ENCODE data around the gene GRB7.

GRB7 gene

DNA sequence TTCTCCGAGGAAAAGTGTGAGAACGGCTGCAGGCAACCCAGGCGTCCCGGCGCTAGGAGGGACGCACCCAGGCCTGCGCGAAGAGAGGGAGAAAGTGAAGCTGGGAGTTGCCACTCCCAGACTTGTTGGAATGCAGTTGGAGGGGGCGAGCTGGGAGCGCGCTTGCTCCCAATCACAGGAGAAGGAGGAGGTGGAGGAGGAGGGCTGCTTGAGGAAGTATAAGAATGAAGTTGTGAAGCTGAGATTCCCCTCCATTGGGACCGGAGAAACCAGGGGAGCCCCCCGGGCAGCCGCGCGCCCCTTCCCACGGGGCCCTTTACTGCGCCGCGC, 38.0 kb upstream of the GRB7 start, which contains the start of gene ERBB2:
TSS of gene ERBB2 (plus strand) at position 247 of the 330 bp plus-strand sequence. CDS start 175 bp downstream, outside the sequence.
- TF ChIP-seq CTCF (conservative IDR thresholded peaks at IDR 0.05) = no peak
- H3K27ac ChIP-seq = peak within 1 kb of the TSS; percentile 71; the same call in 1 of the 2 replicates

- TF ChIP-seq CTCF (conservative IDR thresholded peaks at IDR 0.05) = no peak
- H3K27ac ChIP-seq = peak overlapping the region; percentile 71; the same call in 1 of the 2 replicates
Observed at GRCh38 chr17:39700148-39700987, 37.4 kb upstream of the GRB7 start.

DNA sequence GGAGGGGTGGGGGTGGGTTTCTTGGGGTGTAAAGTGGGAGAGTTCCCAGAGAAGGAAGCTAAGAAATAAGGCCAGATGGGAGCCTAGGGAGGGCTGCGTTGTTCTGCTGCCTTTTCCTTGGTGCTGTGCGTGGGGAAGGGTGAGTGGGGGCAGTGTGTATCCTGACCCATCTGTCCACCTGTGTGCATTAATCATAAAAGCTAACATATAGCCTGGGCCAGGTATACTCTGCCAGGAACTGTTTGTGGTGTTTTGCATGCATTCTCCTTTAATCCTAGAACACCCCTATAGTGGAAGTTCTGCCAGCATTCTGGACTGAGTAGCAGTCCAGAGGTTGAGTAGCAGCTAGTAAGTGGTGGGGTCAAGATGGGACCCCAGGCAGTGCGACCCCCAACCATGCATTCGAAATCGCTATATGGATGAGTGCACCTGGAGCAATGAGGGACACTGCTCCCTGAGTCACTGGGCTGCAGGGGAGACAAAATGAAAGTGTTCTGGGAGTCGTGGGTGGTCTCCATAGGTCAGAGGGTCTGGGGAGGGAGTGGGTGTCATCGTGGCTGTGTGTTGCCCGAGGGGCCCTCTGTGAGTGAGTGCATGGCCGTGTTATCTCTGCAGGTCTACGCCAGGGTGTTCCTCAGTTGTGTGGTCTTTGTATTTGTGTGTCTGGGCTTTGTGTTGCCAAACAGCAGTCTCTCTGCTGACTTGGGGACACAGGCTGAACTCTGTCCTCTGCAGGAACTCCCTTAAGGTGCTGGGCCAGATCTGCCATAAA, 36.5 kb upstream of the GRB7 start:
- H3K27ac ChIP-seq = no peak overlapping the region
- no peak for TF ChIP-seq CTCF (conservative IDR thresholded peaks at IDR 0.05)

DNA sequence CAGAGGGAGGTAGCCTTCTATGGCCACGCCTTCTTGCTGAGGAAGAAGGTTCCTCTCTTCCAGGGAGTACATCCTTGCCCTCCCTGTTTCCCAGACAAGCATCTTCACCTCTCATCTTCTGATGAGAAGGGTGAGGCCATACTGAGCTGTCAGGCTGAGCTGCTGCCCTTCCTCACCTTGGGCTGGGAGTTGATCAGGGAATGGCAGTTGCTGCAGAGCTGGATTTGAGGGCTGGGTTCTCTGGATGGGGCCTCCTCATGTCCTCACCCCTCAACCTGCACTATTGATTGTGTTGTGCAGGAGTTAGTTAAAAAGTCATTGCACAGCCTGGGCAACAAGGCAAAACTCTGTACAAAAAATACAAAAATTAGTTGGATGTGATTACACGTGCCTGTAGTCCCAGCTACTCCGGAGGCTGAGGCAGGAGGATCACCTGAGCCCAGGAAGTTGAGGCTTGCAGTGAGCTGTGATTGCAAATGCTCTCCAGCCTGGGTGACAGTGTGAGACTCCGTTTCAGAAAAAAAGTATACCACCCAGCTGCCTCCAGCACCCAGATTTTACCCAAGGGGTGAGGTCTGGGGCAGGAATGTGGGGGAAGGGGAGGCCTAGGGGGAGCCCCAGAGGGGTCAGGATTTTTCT, 35.8 kb upstream of the GRB7 start:
- H3K27ac ChIP-seq = no peak overlapping the region
- TF ChIP-seq CTCF (conservative IDR thresholded peaks at IDR 0.05) = no peak

DNA sequence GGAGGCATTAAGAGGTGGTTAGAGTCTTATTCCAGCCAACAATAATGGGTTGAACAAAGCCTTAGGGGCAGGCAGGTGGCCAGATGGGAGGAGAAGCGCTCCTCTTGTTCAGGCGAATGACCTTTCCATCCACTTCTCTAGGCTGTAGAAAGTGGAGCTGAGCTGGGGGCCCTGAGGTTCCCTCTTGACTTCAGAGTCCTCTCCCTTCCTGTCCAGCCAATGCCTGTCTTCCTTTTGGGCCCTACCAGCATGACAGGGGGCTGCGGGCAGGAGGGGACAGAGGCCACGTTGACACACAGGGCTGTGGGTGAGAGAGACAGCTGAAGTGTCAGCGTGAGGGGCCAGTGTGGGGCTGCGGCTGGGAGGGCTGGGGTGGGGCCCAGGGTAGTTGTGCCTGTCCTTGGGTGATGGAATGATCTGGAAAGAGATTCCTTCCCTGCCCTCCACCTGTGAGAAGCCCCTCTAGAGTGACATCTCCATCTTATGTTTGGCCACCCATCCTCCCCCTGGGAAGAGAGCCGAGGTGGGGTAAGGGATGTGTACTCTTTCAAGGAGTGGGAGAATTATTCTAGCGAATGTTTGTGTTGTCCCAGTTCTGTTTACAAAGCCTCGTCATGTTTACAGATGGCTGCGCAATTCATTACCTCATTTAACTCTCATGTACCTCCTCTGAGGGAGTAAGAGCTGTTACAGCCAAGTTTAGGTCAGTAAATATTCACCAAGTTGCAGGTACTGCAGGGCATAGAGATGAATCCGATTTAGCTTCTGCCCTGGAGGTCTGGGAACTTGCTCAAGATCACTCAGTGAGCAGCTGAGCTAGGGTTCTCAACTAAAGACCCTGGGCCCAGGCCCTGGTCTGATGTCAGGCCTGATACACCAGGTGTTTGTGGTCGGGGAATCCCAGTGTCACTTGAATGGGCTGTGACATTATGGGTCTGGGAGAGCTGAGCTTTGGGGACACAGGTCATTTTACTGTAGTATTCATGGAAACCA, 34.5 kb upstream of the GRB7 start:
- TF ChIP-seq CTCF (conservative IDR thresholded peaks at IDR 0.05) = no peak
- H3K27ac ChIP-seq = peak overlapping the region; percentile 94; the same call in 1 of the 2 replicates

DNA sequence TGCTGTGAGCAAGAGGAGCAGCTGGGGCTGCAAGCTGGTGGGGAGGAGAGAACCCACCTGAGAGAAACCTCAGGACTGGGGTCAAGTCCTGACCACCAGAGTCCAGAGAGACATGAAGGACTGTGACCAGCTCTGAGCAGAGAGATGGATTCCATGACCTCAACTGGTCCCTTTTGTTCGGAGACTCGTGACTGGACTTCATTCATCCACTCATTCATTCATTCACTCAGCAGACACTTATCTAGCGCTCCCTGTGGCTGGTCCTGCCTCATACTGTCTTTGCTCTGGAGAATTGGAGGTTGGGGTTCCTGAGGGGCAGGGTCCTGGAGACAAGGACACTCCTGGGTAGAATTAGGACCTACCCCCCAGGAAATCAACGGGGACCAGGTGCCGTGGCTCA, 33.8 kb upstream of the GRB7 start:
- peak overlapping the region; percentile 94; the same call in 1 of the 2 replicates for H3K27ac ChIP-seq
- no peak for TF ChIP-seq CTCF (conservative IDR thresholded peaks at IDR 0.05)
